ENCODE data around the gene VIL1. TPM values are rescaled to one million over a fixed set of nuclear protein-coding genes. Genes with fewer than 3 reads are reported as not detected.
A peak's percentile ranks its signal among the peaks of the same experiment; 100 is the strongest.

Gene VIL1
- total RNA-seq, 1 experiment from 2014 or later = 3.0 TPM

- 0 out of 2 replicates have a peak, but pooled peaks have one; percentile 46 for TF ChIP-seq TP53 (CRISPR knock-in tag; IDR thresholded peaks at IDR 0.05)
- TF ChIP-seq ZNF219 (CRISPR knock-in tag; IDR thresholded peaks at IDR 0.05; ENCODE audit: borderline replicate concordance) = peak; percentile 68; the same call in 1 of the 2 replicates
- TF ChIP-seq USF1 (CRISPR knock-in tag; IDR thresholded peaks at IDR 0.05) = peak; percentile 22; the same call in 1 of the 2 replicates
- no peak for TF ChIP-seq MYBL2 (CRISPR knock-in tag; IDR thresholded peaks at IDR 0.05)
- TF ChIP-seq JUN (CRISPR knock-in tag; IDR thresholded peaks at IDR 0.05) = 0 out of 2 replicates have a peak, but pooled peaks have one; percentile 39
- no peak for TF ChIP-seq ZNF263 (CRISPR knock-in tag; IDR thresholded peaks at IDR 0.05; ENCODE audit: low read depth)
- 0 out of 2 replicates have a peak, but pooled peaks have one; percentile 49 for TF ChIP-seq ZNF416 (CRISPR knock-in tag; IDR thresholded peaks at IDR 0.05)
- TF ChIP-seq, protein P1, sequence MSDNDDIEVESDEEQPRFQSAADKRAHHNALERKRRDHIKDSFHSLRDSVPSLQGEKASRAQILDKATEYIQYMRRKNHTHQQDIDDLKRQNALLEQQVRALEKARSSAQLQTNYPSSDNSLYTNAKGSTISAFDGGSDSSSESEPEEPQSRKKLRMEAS (CRISPR knock-in tag; IDR thresholded peaks at IDR 0.05) = peak; percentile 77; the same call in 1 of the 2 replicates
Observed at GRCh38 chr2:218399391-218400166, 19.3 kb upstream of the VIL1 start, which contains the start of gene CTDSP1 (continued).

DNA sequence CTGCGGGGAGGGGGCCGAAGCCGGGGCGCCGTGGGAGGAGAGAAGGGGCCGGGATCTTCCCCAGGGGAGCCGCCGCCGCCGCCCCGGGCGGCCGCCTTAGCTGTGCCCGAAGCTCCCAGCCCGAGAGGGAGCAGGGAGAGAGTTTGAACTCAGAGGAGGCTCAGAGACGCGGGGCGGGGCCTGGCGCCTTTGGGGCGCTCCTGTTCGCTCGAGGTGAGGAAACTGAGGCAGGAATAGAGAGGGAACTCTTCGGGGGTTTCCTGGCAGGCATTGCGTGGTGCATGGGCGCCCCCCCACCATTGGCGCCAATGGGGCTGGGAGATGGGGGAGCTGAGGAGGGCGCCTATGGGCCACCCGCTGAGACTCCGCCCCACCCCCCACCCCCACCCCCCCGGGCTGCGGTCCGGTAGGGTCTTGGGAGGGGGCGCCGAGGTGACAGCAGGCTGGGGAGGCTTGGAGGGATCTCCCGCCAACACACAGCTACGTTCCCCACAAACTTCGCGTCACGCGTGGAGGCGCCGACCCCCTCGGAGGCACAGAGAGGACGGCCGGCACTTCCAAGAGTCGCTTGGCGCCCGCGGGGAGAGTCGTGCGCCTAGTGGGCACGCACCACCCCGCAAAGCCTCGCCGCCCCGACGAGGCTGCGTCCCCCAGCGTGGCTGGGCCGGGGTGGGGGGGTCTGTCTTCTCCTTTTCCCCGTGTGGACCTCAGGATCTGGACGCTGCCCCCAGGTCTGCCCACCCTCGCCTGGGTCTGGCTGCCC is 18.6 kb upstream of the VIL1 start:
- no peak; the same call in 1 of the 2 replicates for ATAC-seq
- Mint-ChIP-seq H3K27me3 (ENCODE audit: low read depth) (peaks cover 31% of the 10 kb centered on the region), H3K4me1 (peaks cover 28% of the 10 kb centered on the region), H3K9me3 (no peaks in the 10 kb centered on the region), H3K36me3 (peaks cover 8% of the 10 kb centered on the region), H3K27ac (no peak overlapping the region), H3K4me3 (peak overlapping the region; percentile 84)
- no peak for DNase-seq (ENCODE audit: low spot score)
- CTCF ChIA-PET = interaction anchor here (0.7 to 1.4 kb wide), 2 partner anchors 114 to 130 kb away, joined by 3 to 6 read pairs; partner anchors contain the start of genes AAMP and PNKD
- POLR2A ChIA-PET = no interaction called here
- no peak for TF ChIP-seq NR1H2 (CRISPR knock-in tag; IDR thresholded peaks at IDR 0.05)
- TF ChIP-seq, protein P2, sequence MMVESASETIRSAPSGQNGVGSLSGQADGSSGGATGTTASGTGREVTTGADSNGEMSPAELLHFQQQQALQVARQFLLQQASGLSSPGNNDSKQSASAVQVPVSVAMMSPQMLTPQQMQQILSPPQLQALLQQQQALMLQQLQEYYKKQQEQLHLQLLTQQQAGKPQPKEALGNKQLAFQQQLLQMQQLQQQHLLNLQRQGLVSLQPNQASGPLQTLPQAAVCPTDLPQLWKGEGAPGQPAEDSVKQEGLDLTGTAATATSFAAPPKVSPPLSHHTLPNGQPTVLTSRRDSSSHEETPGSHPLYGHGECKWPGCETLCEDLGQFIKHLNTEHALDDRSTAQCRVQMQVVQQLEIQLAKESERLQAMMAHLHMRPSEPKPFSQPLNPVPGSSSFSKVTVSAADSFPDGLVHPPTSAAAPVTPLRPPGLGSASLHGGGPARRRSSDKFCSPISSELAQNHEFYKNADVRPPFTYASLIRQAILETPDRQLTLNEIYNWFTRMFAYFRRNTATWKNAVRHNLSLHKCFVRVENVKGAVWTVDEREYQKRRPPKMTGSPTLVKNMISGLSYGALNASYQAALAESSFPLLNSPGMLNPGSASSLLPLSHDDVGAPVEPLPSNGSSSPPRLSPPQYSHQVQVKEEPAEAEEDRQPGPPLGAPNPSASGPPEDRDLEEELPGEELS (CRISPR knock-in tag; IDR thresholded peaks at IDR 0.05) = 0 out of 2 replicates have a peak, but pooled peaks have one; percentile 17

DNA sequence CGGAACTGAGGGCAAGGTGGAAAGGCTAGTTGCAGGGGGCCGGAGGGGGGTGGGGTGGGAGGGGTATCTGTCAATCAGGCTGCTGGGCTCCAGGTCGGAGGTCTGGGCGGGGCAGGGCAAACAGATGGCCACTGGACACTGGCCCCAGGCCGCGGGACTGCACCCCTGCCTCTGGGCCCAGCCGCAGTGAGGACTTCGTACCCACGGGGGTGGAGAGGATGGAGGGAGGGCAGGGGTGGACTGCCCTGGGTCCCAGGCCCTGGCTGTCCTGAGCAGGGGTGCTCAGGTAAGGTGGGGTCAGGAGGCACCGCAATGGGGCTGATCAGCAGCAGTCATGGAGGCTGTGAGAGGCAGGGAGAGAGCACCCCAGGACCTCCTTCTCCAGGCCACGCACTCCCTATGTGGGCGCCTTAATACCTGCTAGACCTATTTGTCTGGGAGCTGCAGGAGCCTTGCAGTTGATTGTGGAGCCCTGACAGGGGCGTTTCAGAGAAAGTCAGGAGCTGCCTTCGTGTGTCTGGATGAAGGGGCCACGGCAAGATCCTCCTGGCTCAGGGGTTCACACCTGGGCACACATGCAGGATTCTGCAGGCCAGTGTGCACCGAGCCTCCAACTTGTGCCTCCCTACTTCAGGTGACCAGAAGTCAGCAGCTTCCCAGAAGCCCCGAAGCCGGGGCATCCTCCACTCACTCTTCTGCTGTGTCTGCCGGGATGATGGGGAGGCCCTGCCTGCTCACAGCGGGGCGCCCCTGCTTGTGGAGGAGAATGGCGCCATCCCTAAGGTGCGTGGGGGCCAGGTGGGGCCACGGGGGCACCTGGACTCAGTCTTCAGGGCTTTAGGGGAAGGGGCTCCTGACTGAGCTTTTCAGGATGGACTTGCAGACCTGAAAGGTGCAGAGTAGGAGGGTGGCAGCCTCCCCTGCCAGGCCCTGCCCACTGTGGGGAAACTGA is 17.7 kb upstream of the VIL1 start:
- TF ChIP-seq ZNF219 (CRISPR knock-in tag; IDR thresholded peaks at IDR 0.05; ENCODE audit: borderline replicate concordance) (no peak), GABPB1 (CRISPR knock-in tag; IDR thresholded peaks at IDR 0.05) (peak; percentile 40; the same call in 1 of the 2 replicates), USF1 (CRISPR knock-in tag; IDR thresholded peaks at IDR 0.05) (no peak), NR1H2 (CRISPR knock-in tag; IDR thresholded peaks at IDR 0.05) (no peak), FOXP1 (CRISPR knock-in tag; IDR thresholded peaks at IDR 0.05; ENCODE audit: borderline replicate concordance) (peak; percentile 54; the same call in 1 of the 2 replicates), E2F5 (CRISPR knock-in tag; IDR thresholded peaks at IDR 0.05) (no peak)
- TF ChIP-seq, protein P3, sequence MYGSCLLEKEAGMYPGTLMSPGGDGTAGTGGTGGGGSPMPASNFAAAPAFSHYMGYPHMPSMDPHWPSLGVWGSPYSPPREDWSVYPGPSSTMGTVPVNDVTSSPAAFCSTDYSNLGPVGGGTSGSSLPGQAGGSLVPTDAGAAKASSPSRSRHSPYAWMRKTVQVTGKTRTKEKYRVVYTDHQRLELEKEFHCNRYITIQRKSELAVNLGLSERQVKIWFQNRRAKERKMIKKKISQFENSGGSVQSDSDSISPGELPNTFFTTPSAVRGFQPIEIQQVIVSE (CRISPR knock-in tag; IDR thresholded peaks at IDR 0.05; ENCODE audit: borderline replicate concordance) = no peak
- TF ChIP-seq, protein P4, sequence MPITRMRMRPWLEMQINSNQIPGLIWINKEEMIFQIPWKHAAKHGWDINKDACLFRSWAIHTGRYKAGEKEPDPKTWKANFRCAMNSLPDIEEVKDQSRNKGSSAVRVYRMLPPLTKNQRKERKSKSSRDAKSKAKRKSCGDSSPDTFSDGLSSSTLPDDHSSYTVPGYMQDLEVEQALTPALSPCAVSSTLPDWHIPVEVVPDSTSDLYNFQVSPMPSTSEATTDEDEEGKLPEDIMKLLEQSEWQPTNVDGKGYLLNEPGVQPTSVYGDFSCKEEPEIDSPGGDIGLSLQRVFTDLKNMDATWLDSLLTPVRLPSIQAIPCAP (CRISPR knock-in tag; IDR thresholded peaks at IDR 0.05) = no peak
- peaks cover 30% of the 10 kb centered on the region for H3K27me3 Mint-ChIP-seq (ENCODE audit: low read depth)
- CTCF ChIA-PET = interaction anchor here (1.4 kb wide), 1 partner anchor 114 kb away, joined by 6 read pairs; no protein-coding TSS in a partner anchor
- ATAC-seq (no peak), DNase-seq (ENCODE audit: low spot score) (no peak)
- no peak overlapping the region for H3K27ac Mint-ChIP-seq
- no peaks in the 10 kb centered on the region for H3K9me3 Mint-ChIP-seq
- peak overlapping the region; percentile 38 for H3K4me3 Mint-ChIP-seq
- H3K4me1 Mint-ChIP-seq = peaks cover 29% of the 10 kb centered on the region
- H3K36me3 Mint-ChIP-seq = peaks cover 8% of the 10 kb centered on the region
- POLR2A ChIA-PET = no interaction called here
